HG02763 (cell line): ENCODE measurements around the gene CFAP92.

Source experiments
- ATAC-seq: cut with Tn5 transposase; IDR thresholded peaks from one replicate; pipeline ENCODE4 v1.9.1; 2021; ENCODE audit warnings: mild to moderate bottlenecking, moderate library complexity; ENCODE audit not compliant: unreplicated experiment

CFAP92 gene

GRCh38 chr3:129006864-129007263, 13.0 kb upstream of the CFAP92 start:
- ATAC-seq: no peak

- no peak for ATAC-seq
Measured at GRCh38 chr3:129005526-129006303, 11.8 kb upstream of the CFAP92 start.

DNA sequence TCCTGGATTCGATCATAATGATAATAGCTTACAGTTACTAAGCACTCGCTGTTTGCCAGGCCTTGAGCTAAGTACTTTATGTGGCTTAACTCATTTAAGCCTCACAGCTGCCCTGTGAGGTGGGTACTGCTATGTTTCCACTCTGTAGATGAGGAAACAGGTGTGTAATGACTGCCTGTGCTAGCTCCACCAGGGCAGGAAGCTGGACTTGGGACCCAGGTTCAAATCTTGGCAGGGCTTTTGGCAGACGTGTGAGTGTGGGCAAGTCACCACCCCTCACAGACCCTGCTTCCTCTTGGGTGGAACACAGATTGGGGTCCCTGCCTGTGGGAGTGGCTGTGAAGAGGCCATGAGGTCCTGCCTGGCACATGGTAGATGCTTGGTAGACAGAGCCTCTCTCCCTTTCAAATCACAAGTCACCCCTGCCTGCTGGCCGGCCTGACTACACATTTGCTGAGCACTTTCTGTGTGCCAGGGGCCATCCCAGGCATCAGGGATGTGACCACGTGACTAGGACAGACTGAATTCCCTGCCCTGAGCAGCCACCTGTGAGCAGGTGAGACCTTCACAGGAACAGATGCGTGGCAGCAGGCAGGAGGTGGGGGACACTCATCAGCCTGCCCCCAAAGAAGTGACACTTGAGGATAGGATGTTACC, 10.9 kb upstream of the CFAP92 start:
- ATAC-seq: no peak

GRCh38 chr3:129003578-129004112, 9.8 kb upstream of the CFAP92 start:
- ATAC-seq: no peak

DNA sequence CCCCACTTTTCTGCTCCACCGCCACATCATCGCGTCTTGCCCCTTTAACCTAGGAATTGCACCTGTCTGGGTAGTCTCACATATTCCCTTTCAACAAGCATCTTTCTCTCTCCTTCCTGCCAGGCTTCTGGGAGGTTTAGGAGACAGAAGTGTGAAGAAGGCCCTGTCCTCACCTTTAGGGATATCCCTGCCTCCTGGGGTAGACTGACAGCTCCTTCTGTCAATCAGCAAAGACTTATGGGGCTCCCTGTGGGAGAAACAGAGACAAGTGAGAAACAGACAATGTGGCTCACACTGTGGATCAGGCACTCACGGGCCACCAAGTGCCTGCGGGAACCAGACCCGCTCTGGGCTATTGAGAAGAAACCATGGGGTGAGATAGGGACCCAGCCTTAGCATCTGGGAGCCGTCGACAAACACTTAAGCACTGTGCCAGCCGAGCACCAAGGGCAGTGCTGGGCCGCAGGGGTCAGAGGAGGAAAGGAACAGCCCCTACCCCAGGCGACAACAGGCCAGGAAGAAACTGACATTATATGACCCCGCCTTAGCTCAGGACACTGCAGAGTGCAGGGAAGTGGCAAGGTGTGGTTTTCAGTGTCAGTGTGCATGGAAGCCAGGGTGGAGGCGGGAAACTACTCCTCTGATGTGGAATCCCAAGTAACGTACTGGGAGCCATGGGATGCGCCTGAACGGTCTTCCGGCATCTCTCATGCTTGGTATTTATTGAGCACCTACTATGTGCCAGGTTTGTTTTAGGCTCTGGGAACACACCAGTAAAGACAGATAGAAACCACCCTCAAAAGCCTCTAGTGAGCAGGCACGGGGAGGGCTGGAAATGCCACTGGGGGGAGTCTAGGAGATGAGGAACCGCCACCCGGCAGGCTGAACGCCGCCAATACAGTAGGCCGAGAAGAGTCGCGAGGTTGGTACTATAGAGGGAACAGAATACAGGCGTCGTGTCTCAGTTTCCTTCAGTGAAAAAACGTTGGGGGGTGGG, 9.0 kb upstream of the CFAP92 start:
- ATAC-seq: no peak

GRCh38 chr3:129001806-129002572, 8.1 kb upstream of the CFAP92 start:
- no peak for ATAC-seq

DNA sequence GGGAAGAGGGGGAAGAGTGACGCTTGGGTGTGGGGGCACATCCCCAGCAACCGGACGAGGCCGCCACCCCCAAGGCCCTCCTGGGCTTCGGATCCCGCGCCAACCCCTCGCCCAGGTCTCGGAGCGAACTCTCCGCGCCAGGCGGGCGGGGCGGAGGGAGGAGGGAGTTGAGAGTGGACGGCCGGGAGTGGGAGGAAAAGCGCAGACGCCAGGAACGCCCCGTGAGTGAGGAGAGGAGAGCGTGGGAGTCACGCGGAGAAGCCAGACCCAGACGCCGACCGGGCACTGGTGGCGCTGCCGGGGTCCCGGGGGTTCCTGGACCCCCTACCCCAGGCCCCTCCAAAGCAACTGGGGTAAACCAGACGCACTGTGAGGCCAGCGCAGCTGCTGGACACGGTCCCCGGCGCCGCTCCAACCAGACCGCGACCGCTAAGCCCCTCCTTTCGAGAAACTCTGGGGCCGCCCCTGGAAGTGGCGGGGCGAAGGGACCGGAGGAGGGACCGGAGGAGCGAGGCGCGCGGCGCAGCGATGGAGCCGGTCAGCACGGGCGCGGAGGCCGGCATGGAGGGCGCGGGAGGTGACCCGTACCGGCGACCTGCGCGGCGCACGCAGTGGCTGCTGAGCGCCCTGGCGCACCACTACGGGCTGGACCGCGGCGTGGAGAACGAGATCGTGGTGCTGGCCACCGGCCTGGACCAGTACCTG, 7.4 kb upstream of the CFAP92 start, which contains the start of gene EFCC1:
EFCC1 (plus strand) TSS at position 204 of the 705 bp plus-strand sequence; CDS start at position 529, 325 bp downstream.
- no peak for ATAC-seq

DNA sequence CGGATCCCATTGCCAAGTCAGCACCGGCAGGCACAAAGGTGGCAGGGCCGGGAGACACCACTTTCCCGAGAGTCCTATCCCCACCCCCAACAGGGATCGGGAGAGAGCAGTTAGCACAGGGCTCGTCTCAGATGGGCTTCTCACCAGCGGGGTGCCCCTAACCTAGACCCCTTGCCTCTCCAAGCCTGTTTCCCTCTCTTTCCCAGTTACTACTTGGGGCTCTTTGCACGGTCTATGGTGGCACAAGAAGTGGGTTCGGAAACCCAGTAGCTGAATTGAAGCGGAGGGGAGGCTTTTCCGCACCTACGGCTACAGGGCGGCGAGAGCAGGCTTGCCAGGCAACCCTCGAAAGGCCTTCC, 6.8 kb upstream of the CFAP92 start:
- ATAC-seq: no peak

DNA sequence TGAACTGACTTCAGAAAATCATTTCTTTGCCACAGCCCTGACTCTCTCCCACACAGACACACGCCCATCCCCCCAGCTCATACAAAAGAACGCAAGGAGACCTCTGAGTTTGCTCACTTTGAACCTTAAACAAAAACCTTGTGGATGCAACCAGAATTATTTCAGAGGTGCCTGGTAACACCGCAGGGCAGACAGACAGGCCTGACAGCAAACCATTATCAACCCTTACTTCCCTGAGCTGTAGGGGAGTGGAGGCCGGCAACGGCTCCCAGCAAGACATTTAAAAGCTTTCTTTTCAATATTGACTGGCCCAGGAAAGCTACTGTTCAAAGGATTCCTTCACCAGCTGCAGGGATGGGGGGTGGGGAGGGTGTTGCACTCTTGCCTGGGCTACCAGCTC, 5.2 kb upstream of the CFAP92 start:
- ATAC-seq: no peak

DNA sequence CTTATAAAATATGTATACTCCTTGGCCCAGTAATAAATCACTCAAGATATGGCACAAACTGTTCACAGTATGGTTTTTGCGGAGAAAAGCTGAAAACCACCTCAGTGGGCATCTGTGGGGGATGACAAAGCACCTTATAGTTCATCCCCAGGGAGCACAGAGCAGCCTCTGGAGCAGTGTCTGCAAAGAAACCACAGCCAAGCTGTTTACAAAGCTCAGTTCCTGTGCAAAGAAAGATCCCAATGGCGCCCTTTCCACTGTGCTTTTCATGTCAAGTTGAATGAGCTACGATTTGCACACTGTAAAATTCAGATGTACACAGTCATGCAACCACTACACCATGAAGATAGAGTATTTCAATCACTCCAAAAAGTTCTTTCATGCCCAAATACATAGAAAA, 4.7 kb upstream of the CFAP92 start:
- ATAC-seq: no peak

- ATAC-seq: no peak
Measured at GRCh38 chr3:128997486-128998133, 3.7 kb upstream of the CFAP92 start.

DNA sequence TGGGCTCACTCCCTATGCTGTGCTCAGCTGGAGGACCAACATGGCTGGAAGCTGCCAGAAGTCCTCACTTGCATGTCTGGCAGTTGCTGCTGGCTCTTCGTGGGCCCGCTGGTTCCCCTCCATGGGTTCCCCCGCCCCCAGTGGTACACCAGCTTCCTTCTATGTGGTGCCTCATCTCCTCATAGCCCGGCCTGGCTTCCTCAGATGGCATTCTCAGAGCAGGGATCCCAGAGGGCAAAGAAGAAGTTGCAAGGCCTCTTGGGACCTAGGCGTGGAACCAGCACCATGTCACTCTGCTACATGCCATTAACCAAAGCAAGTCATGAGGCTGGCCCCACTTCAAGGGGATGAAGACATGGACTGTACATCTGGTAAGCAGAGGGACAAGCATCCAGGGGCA, 2.9 kb upstream of the CFAP92 start:
- ATAC-seq: no peak

GRCh38 chr3:128996200-128996599, 2.3 kb upstream of the CFAP92 start:
- no peak for ATAC-seq

DNA sequence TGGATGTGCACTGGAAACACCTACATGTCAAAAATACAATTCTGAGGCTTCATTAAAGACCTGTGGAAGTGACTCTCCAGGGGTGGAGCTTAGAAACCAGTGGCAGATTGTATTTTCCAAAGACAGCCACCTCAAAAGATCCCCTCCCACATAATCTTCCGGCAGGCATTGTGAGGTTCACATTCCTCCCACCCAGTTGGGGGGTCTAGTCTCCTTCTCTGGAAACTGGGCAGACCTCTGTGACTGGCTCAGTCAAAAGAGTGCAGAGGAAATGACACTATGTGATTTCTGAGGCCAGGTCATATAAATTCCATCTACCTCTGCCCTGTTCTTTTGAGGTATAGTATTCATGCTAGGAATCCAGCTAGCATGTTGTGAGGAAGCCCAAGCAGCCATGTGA, 1.9 kb upstream of the CFAP92 start:
- no peak for ATAC-seq

- ATAC-seq: no peak
Measured at GRCh38 chr3:128994581-128995546, 988 bp upstream of the CFAP92 start.

DNA sequence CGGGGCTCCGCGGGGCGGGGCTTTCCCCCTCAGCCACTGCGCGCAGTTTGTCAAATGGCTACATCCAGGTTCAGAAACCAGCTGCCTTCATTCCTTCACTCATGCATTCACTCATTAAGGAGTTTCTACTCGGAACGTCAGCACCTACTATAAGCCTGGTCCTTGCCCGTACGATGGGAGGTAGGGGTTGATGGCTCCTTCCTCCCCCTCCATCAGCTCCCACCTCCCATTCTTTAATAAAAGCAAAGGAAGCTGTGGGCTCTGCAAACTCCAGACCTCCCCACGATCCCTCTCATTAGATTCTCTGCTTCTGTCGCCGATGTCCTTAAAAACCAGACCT, 267 bp upstream of the CFAP92 start:
- ATAC-seq: no peak

- no peak for ATAC-seq
Measured at GRCh38 chr3:128992926-128993460, 883 bp downstream of the CFAP92 start.

DNA sequence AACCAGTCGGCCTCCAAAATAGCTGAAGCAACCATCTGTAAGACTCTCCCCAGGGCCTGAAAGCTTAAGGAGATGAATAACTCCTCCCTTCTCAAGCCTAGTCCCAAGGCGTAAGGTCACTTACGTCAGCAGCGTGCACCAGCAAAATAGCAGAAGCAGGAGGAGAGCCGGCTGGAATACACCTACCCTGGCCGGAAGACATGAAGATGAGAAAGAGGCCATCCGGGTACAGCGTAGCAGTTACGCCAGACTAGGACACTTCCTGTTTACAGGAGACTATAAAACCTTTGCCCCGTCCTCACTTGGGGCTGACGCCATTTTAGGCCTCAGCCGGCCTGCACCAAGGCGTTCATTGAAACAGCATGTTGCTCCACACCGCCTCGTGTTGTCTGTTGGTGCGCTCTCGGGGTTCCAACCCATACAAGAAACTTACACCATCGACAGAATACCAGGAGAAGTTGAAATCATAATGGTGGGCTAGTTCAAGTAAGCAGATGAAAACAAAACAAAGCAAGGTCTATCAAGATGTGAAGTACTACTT, 2.5 kb downstream of the CFAP92 start:
- ATAC-seq: no peak
